GM19395 (cell line): ENCODE data around the gene ZNF800.
A peak's percentile ranks its signal among the peaks of the same experiment; 100 is the strongest.

Experiments
- ATAC-seq: cut with Tn5 transposase; IDR thresholded peaks from one replicate; pipeline ENCODE4 v1.9.1; 2021; ENCODE audit warnings: mild to moderate bottlenecking, moderate library complexity; ENCODE audit not compliant: unreplicated experiment

ZNF800 gene

GRCh38 chr7:127350586-127350985, 41.9 kb downstream of the ZNF800 start:
- ATAC-seq, result no peak

DNA sequence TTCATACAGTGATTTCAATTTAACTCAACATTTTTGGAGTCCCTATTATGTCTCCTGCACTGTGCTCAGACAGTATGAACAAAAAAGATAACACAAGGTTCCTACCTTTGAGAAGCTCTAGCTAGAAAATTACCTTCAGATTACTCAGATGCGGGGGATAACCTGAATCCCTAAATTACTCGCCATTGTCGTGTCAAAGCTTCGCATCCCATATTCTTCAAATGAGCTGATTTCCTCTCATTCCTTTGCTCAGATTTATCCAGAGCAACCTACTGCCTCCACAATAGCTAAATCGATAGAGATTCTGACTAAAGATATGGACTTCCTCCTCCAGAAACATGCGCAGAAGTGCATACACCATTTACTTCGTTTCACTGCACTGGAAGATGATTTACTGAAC, 42.6 kb downstream of the ZNF800 start:
- no peak for ATAC-seq

DNA sequence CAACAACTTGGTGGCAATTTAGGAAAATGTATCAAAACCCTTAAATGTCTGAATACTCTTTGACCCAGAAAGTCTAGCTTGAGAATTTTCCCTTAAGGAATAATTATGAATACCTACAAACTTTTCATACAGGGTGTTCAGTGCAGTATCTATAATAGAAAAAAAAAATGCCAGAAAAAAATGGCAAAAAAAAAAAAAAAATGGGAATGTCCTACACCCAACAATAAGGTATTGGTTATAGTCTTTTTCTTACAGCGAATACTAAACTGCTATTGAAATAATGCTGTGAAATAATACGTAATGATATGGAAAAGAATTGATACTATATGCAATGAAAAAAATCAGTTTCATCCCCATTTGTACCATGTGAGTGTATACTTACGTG, 44.3 kb downstream of the ZNF800 start:
- ATAC-seq, result no peak

GRCh38 chr7:127347567-127348246, 44.8 kb downstream of the ZNF800 start:
- peak; percentile 90 for ATAC-seq

- no peak for ATAC-seq
Measured at GRCh38 chr7:127346575-127347256, 45.8 kb downstream of the ZNF800 start.

GRCh38 chr7:127342596-127342995, 49.9 kb downstream of the ZNF800 start:
- ATAC-seq, result no peak

- no peak for ATAC-seq
Measured at GRCh38 chr7:127338122-127338521, 54.4 kb downstream of the ZNF800 start.

DNA sequence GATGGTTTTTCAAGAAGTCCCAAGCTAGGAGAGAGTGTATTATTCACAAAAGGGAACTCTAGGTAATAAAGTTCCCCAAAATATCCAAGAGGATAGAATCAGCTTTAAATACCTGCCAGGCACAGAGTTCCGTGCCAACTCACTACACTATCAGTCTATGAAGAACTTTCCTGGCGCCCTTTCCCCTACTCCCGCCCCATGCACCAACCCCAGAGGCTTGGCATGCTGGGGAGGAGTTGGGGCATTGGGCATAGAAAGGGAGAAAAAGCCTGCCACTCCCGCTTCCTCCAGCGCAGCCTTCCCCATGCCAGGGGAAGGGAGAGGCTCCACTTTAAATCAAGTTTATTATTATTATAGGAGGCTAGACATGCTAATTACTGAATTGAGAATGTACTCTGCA, 54.9 kb downstream of the ZNF800 start:
- no peak for ATAC-seq

DNA sequence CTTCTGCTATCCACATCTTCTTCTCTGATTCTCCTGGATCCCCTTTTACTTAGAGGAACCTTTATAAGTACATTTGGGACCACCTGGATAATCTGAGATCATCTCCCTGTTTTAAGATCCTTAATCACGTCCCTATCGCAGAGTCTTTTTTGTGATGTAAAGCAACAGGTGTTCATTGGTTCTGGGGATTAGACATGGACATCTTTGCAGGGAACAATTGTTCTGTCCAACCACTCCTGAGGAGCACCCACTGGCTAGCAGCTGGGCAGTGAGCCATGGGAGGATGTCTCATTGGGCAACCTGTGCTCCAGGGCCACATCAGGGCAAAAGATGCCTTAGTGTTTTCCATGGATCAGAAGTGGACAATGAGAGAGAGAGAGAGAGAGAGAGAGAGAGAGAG, 56.0 kb downstream of the ZNF800 start:
- no peak for ATAC-seq

DNA sequence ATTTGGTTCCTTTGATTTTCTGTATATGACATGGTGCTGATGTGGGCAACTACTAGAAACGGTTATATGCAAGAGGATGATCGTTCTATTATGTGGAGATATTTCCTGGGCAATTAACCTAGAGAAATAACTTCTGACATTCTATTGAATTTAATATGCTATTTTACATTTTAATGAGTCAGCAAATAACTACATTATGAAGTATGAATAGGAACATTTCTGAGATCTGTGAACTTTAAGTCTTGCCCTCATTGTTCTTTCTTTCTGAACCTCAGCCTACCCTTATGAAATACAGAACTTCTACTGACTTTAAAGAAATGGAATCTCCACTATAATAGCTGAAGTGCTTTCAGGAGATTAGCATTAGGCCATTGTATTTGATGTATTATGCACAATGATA, 59.6 kb downstream of the ZNF800 start:
- no peak for ATAC-seq

GRCh38 chr7:127330070-127330469, 62.4 kb downstream of the ZNF800 start:
- ATAC-seq, result no peak

GRCh38 chr7:127322832-127323493, 69.5 kb downstream of the ZNF800 start:
- ATAC-seq, result no peak

DNA sequence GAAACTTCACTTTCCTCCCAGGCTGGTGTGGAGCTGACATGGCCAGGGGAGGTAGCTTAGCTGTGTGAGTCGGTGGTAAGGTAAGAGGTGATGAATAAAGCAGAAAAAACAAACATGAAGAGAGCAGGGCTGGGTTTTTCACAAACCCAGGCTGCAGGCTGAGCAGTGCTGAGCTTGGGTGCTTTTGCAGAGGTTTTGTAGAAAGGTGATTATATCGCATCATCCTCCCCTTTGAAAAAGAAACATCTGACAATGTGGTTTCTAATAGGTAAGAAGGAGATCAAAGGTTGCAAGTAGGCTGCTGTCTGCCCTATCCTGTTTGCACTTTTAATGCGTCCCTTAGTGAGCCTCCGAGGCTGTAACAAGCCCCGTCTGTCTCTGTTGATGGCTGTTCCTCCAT, 70.2 kb downstream of the ZNF800 start:
- ATAC-seq, result no peak

DNA sequence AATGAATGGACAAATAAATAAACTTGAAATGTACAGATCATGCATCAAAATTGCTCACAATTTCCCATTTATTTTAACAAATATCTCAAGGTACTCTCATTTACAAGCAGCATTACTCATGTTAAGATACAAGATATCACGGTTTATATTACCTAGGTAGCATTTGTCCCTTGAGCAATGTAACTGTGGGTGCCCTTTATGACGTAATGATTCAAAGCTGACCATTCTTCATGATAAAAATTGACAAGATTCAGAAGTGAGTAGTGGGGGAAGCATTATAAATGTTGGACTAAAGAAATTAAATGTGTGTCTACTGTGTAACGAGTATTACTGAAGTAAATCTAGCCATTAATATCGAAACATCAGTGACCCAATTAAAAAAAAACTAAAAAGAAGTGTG, 71.5 kb downstream of the ZNF800 start:
- no peak for ATAC-seq
